HG02970 (cell line): ENCODE measurements around the gene GRK6.
"Not testable (repeated sequence)": the region's sequence is repeated elsewhere in the genome, so short reads cannot be mapped to it uniquely, and the experiment has no call there.

ENCODE experiments used
- ATAC-seq: cut with Tn5 transposase; IDR thresholded peaks from one replicate; pipeline ENCODE4 v1.9.1; 2021; ENCODE audit warnings: mild to moderate bottlenecking, moderate library complexity, moderate number of reproducible peaks; ENCODE audit not compliant: unreplicated experiment, low FRiP score

The GRK6 gene

DNA sequence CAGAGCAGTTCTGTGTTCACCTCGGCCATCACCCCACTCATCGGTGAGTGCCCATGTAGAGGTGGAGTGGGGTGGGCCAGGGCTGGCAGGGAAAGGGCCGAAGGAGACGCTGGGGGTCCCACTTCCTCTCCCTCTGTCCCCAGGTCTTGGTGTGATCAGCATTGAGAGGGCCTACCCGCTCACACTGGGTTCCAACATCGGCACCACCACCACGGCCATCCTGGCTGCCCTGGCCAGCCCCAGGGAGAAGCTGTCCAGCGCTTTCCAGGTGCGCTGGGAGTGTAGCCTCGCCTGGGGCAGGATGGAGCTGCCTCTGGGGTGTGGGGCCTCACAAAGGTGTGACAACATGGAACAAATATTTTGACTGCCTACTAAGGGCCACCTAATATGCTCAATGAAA, 29.7 kb upstream of the GRK6 start:
- no peak for ATAC-seq

- ATAC-seq, result no peak
Observed at GRCh38 chr5:177397875-177398390, 28.5 kb upstream of the GRK6 start.

GRCh38 chr5:177399997-177400868, 26.2 kb upstream of the GRK6 start, which contains the start of gene PFN3:
TSS of gene PFN3 (minus strand) at chr5:177400661. CDS start at chr5:177400576, 85 bp downstream.
- no peak for ATAC-seq

DNA sequence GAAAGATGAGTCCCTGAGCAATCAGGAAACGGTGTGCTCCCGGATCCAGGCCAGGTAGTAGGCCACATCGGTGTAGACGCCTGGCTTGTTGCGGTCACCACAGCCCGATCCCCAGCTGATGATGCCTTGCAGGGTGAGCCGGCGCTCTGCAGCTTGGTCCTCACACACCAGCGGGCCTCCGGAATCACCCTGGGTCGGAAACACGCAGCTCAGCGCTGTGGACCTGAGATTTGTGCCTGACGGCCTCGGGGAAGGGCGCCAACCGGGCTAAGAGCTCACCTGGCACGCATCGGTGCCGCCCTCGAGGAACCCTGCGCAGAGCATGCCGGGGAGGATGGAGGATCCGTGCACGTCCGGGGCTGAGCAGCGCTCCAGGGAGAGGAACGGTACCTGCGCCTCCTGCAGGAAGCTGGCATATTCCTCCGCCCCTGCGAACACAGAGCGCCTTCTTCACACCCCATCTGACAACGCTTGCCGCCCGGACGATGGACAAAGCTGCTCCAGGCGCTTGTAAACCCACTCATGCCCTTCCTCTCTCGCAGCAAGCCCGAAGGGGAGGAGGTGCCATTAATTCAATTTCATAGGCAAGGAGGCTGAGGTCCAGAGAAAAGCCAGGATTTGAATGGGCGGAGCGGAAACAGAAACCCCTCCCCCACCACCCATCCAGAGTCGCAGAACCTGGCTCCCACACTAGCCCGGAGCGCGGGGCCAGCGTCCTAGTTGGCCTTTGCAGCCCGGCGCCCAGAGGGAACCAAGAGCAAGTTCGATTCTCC, 24.0 kb upstream of the GRK6 start:
- ATAC-seq, result no peak

DNA sequence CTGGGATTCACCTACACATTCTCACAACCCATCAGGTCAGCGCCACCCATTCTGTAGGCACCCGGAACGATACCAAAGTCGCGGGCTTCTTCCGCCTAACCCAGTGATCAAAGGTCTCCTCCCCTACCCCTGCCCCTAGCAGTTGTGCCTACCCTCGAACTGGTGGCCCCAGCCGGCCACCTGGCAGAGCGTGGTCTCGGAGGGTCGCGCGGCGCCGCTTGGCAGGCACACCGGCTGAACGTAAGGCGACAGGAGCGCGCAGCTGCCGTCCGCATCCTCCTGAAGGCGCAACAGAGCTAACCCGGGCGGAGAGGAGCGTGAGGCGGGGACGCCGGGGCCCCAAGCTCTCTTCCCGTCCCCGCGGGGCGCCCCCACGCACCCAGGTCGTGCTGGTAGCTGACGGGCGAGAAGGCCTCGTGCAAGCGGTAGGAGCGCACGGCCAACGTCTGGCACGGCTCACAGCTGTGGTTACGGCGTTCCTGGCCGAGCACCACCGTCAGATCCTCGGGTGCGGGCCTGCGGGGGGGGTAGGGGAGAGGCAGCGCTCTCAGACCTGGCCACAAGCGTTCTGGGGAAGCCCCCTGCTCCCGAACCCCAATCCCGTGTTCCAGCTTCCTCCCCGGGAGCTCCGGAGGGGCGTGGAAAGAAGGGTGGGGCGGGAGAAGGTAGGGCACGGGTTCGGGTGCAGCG, 23.2 kb upstream of the GRK6 start:
- ATAC-seq, result peak; percentile 22

DNA sequence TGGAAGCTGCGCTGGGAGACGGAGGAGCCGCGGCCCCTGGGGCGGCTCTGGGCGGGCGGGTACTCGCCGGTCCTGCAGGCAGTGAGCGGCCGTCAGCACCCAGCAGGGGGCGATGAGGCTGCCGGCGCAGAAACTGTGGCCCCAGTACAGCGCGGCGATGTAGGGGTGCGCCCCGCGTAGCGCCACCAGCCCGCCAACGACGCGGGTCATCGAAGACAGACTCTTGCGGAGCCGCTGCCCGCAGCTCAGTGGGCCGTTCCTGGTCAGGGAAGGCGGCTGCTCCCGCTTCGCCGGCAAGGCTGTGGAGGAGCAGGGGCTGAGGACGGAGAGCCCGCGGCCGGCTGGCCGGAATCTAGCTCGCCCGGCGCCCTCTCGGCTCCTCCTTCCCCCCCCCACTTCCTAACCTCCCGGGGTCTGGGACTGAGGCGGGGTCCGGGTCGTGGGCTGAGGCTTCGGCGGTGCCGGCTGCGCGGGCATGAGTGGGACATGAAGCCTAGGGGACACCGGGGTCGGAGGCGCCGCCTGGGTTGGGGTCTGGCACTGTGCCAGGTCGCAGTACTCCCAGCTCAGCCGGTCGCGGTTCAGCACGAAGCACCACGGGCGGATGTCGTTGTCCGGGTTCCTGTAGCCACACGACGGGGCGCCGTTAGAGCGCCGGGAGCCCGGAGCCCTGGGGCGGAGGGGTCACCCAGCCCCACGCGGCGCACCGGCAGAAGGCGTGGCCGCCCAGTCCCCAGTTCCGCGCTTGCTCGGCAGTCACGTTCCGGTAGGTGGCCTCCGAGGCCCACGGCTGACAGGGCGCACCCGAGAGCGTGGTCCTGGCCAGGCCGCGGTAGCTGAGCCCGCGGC, 22.5 kb upstream of the GRK6 start:
- peak; percentile 61 for ATAC-seq

DNA sequence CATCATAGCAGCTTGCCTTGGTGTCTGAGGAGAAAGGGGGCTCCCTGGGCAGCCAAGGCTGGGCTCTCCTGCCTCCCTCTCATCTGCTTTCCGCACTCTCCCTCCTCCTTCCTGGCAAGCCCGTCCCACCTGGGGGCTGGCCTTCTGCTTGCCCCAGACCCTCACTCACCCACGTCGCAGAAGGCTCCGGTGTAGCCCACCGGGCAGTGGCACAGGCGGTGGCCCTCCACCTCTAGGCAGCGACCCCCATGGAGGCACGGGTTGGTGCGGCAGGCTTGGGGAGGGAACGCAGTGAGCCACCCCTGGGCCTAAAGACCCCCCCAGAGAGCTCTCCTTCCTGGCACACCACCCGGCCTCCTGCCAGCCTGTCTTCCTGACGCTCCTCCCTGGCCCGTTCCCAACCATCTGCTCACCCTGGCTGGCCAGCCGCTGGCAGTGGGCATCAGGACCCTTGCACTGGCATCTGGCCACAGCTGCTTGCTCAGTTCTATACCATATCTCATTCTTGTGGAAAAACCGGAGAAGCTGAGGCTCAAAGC, 21.8 kb upstream of the GRK6 start:
- ATAC-seq, result no peak

- ATAC-seq, result no peak
Observed at GRCh38 chr5:177405312-177405711, 21.2 kb upstream of the GRK6 start.

DNA sequence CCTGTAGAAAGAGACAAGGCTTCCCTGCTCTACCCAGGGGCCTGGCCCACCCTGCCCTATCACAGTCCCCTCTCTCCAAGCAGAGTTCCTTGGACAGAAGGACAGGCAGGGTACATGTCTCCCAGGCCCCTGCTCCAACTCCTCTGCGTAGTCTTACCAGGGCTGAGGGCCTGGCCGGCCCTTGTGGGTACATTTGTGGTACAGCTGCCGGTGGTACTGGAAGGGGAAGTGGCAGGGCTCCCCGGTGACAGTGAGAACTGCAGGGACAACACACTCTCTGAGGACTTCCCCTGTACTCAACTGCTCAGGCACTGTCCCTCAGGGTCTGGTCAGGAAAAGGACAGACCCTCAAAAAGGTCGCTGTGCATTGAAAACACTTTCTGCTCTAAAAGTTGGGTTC, 20.7 kb upstream of the GRK6 start:
- ATAC-seq, result no peak

DNA sequence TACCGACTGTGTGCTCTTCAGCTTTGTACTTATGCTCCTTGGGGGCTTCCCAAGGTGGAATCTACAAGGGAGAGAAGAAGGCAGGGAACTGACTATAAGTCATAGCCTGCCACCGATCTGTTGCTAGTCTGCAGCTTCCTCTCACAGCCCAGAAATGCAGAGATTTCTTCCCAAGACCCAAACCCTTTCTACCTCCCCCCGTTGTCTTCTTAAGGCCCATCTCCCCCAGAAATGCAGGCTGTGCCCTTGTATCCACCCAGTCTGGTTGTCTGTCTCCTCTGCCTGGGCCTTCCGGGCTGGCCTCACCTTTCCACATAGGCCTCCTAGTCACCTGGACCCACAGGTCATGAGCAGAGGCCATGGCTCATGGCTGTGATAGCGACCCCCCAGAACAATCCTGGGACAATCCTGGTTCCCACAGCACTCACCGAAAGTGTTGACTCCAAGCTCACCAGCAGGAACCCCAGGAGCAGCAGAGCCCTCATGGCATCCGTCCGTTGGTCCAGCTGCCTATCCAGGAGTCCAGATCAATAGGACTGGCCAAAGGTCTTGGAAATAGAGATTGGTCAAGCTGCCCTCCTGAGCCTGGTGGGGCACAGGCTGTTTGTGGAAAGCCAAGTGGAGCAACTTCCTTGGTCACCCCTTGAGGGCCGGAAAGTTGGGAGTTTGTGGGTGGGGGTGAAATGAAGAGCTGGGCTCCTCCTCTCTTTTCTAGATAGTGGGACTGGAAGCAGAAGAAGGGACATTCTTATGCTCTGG, 17.3 kb upstream of the GRK6 start, which contains the start of gene F12:
F12 (minus strand) TSS at position 522 of the 759 bp plus-strand sequence; CDS start at position 485, 37 bp downstream.
- ATAC-seq, result no peak

DNA sequence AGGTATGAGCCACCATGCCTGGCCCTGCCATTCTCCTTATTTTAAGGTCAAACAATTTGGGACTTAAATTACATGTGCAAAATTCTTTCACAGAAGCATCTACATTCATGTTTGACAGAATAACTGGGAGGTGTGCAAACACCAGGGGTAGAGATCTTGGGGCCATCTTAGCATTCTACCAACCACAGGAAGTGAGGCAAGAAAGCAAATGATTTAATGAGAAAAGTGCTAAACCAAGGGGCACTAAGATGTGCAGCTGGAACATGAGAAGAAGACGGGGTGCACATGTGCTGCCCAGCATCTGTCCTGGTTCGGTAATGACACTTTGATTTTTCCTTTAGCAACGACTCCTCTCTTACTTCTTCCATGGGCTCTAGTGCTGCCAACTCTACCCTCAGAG, 15.9 kb upstream of the GRK6 start:
- no peak for ATAC-seq

- ATAC-seq, result peak; percentile 51
Observed at GRCh38 chr5:177412603-177413233, 13.8 kb upstream of the GRK6 start.

GRCh38 chr5:177414481-177414880, 12.0 kb upstream of the GRK6 start:
- no peak for ATAC-seq

DNA sequence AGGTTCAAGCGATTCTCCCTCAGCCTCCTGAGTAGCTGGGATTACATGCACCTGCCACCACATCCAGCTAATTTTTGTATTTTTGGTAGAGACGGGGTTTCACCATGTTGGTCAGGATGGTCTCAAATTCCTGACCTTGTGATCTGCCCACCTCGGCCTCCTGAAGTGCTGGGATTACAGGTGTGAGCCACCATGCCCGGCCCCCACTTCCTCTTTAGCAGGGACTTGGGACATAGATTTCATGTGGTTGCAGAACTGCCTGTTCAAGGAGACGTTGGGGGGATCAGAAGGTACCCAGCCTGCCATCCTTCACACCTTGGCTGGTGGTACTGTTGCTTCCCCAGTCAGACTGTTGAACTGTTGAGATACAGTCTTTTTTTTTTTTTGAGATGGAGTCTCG, 9.4 kb upstream of the GRK6 start:
- not testable (repeated sequence) for ATAC-seq

- no peak for ATAC-seq
Observed at GRCh38 chr5:177419046-177419445, 7.4 kb upstream of the GRK6 start.

DNA sequence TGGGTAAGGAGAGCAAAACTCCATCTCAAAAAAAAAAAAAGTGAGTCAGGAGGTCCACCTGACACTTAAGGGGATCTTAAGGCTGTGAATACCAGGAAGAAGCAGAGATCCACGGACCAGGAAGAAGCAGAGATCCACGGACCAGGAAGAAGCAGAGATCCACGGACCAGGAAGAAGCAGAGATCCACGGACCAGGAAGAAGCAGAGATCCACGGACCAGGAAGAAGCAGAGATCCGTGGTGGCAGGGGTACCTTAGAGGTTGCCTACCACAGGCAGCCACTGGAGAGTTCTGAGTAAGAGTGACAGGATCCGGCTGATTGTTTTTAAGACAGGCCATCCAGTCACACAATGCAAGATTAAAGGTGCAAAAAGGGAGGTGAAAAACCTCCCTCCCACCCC, 6.0 kb upstream of the GRK6 start:
- ATAC-seq, result not testable (repeated sequence)

- no peak for ATAC-seq
Observed at GRCh38 chr5:177421062-177421798, 5.2 kb upstream of the GRK6 start.

- no peak for ATAC-seq
Observed at GRCh38 chr5:177423671-177424070, 2.8 kb upstream of the GRK6 start.
